ENCODE measurements around the gene ERVV-1. TPM values are rescaled to one million over a fixed set of nuclear protein-coding genes. Genes with fewer than 3 reads are reported as not detected.

The ERVV-1 gene
- polyA plus RNA-seq, 2 of the 4 experiments (the other 2 are of a cell fraction) = not detected

DNA sequence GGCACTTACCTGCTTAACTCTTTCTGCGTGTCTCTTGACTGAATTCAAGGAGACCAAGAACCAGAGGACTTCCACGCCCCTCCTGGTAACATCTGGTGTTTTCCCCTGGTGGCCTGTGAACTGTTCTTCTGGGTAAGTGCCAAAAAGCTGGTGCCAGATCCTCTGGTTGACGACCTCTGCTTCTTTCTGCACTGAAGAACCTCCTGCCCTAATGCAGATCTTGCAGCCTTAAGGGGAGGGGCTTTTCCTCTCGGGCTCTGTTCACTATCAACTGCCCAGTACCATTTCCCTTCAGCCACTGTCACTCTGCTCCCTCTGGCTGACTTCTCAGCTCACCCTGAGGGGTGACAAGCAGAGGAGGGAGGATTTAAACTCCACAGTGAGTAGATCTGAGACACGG lies 6.1 kb upstream of the ERVV-1 start (continued):
- TF ChIP-seq USF2 (IDR thresholded peaks at IDR 0.05) = no peak

DNA sequence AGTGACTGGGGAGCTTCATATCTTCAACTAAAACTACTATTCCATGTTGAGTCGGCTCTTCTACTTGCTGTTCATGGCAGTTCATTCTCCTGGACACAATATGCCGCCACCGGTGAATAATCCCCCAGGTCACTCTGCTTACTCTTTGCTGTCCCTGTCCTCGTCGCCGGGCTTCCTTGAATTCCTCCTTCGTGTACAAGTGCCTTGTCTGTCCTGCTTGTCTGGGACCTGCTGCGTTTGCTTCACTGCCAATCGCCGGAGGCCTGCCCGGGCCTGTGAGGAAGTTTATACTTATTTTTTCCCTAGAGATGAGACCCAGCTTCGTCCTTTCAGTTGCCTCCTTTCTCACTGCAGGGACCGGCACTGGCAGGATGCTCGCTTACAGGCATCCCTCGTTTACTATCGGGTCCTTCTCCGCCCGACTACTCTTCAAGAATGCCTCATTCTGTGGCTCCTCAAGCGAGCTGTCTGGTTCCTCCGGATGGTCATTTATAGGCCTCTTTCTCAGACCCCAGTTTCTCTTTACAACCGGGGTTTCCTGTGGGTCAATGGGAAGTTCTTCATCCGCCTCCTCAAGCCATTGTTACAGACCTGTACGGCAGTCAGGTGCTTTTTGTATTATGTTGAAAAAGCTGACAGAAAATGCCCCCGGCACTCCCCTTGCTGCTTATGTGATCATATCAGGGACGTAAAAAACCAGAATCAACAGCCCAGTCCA lies 5.5 kb upstream of the ERVV-1 start:
- peaks cover 72% of the 10 kb centered on the region for H3K9me3 ChIP-seq
- ATAC-seq = no peak
- no peak for FAIRE-seq
- POLR2A ChIA-PET = no interaction called here
- no peak overlapping the region for H3K4me2 ChIP-seq
- no peak overlapping the region for H3K27ac ChIP-seq
- CTCF ChIA-PET = no interaction called here
- H3K4me1 ChIP-seq = no peaks in the 10 kb centered on the region
- no peak for TF ChIP-seq RARB (CRISPR knock-in tag; IDR thresholded peaks at IDR 0.05)
- TF ChIP-seq ESRRA (IDR thresholded peaks at IDR 0.05; ENCODE audit: borderline replicate concordance, low read length) = no peak
- no peak overlapping the region for H3K4me3 ChIP-seq
- DNase-seq (ENCODE audit: low read depth in 1 of 2, low spot score in 1 of 2) = no peak
- WGBS (ENCODE audit: missing lambda C conversion rate) = 21% methylated on average over 25 of the region's 25 CpGs

GRCh38 chr19:53010494-53010893 lies 3.2 kb upstream of the ERVV-1 start:
- DNase-seq (ENCODE audit: low read depth in 1 of 2, low spot score in 1 of 2) (no peak), FAIRE-seq (no peak), ATAC-seq (no peak)
- H3K4me1 ChIP-seq = no peaks in the 10 kb centered on the region
- H3K27ac ChIP-seq = no peak overlapping the region
- POLR2A ChIA-PET = no interaction called here
- no peak for TF ChIP-seq PHF8 (IDR thresholded peaks at IDR 0.05; ENCODE audit: borderline replicate concordance, low read depth)
- TF ChIP-seq HDAC2 (IDR thresholded peaks at IDR 0.05) = no peak
- TF ChIP-seq BCL3 (IDR thresholded peaks at IDR 0.05) = no peak
- no peak for TF ChIP-seq HOXB13 (CRISPR knock-in tag; IDR thresholded peaks at IDR 0.05; ENCODE audit: low read depth)
- no peak for TF ChIP-seq CBX8 (IDR thresholded peaks at IDR 0.05)
- TF ChIP-seq FOSB (CRISPR knock-in tag; IDR thresholded peaks at IDR 0.05) = no peak
- TF ChIP-seq RFX5 (IDR thresholded peaks at IDR 0.05) = no peak
- TF ChIP-seq, protein P1, sequence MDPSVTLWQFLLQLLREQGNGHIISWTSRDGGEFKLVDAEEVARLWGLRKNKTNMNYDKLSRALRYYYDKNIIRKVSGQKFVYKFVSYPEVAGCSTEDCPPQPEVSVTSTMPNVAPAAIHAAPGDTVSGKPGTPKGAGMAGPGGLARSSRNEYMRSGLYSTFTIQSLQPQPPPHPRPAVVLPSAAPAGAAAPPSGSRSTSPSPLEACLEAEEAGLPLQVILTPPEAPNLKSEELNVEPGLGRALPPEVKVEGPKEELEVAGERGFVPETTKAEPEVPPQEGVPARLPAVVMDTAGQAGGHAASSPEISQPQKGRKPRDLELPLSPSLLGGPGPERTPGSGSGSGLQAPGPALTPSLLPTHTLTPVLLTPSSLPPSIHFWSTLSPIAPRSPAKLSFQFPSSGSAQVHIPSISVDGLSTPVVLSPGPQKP (IDR thresholded peaks at IDR 0.05; ENCODE audit: low read depth, low read length) = no peak
- no peak for TF ChIP-seq EHF (CRISPR knock-in tag; IDR thresholded peaks at IDR 0.05)
- H3K9me3 ChIP-seq = peaks cover 69% of the 10 kb centered on the region
- no peak overlapping the region for H3K4me3 ChIP-seq
- no peak overlapping the region for H3K4me2 ChIP-seq
- 9% methylated on average over 9 of the region's 9 CpGs for WGBS (ENCODE audit: missing lambda C conversion rate)
- CTCF ChIA-PET = no interaction called here

- DNase-seq (ENCODE audit: low read depth in 1 of 2, low spot score in 1 of 2) = no peak
- ATAC-seq = no peak
- ChIA-PET POLR2A (no interaction called here), CTCF (no interaction called here)
- no peaks in the 10 kb centered on the region for H3K4me1 ChIP-seq
- no peak overlapping the region for H3K27ac ChIP-seq
- H3K4me3 ChIP-seq = no peak overlapping the region
- 18% methylated on average over 6 of the region's 6 CpGs for WGBS (ENCODE audit: missing lambda C conversion rate)
- no peak for FAIRE-seq
- no peak overlapping the region for H3K4me2 ChIP-seq
- no peak for TF ChIP-seq ZSCAN20 (CRISPR knock-in tag; IDR thresholded peaks at IDR 0.05)
- no peak for TF ChIP-seq SREBF2 (IDR thresholded peaks at IDR 0.05)
- TF ChIP-seq FOSB (CRISPR knock-in tag; IDR thresholded peaks at IDR 0.05) = no peak
- TF ChIP-seq E2F6 (IDR thresholded peaks at IDR 0.05; ENCODE audit: borderline replicate concordance, low read depth) = no peak
- H3K9me3 ChIP-seq = peaks cover 75% of the 10 kb centered on the region
These were observed 1.7 kb upstream of the ERVV-1 start for GRCh38 chr19:53012006-53012405.

All from A549 (cell line).